Measurements from ENCODE around the gene AOPEP. TPM values are rescaled to one million over a fixed set of nuclear protein-coding genes. Genes with fewer than 3 reads are reported as not detected.

The AOPEP gene
- total and polyA plus RNA-seq, 8 donors = 73.9 to 407 (median 101) TPM

DNA sequence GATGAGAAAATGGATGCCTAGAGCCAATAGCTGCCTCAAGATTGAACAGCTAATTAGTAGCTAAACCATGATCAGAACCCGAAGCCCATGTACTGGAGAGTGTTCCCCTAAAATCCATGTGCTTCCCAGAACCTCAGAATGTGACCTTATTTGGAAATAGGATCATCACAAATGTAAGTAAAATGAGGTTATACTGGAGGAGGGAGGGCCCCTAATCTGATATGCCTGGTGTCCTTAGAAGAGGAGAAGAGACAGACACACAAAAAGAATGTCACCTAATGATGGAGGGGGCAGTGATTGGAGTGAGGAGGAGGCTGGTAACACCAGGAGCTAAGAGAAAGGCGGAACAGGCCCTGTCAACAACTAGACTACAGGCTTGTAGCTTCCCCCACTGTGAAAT lies 45.9 kb upstream of the AOPEP start:
- Histone ChIP-seq H3K9me3 (no peaks in the 10 kb centered on the region), H3K4me3 (no peak overlapping the region), H3K27me3 (no peaks in the 10 kb centered on the region), H3K4me1 (peaks cover 0 to 14% (median under 1%) of the 10 kb centered on the region in 4 donors), H3K27ac (peak overlapping the region in 1 of 5 donors; percentile 10), H3K36me3 (no peaks in the 10 kb centered on the region)
- WGBS, 5 donors = 60 to 68% (median 65%) methylated on average over 2 of the region's 2 CpGs
- TF ChIP-seq CTCF (IDR thresholded peaks at IDR 0.05) (no peak), EP300 (IDR thresholded peaks at IDR 0.05) (no peak), POLR2A (IDR thresholded peaks at IDR 0.05) (no peak), POLR2AphosphoS5 (IDR thresholded peaks at IDR 0.05) (no peak)
- no peak for DNase-seq
- intact Hi-C loops (cut with DNase I; ENCODE audit: low total_unique reads) = loop anchor here (5.0 to 10.0 kb wide), 2 partner anchors 94 to 442 kb away; no protein-coding TSS in a partner anchor

DNA sequence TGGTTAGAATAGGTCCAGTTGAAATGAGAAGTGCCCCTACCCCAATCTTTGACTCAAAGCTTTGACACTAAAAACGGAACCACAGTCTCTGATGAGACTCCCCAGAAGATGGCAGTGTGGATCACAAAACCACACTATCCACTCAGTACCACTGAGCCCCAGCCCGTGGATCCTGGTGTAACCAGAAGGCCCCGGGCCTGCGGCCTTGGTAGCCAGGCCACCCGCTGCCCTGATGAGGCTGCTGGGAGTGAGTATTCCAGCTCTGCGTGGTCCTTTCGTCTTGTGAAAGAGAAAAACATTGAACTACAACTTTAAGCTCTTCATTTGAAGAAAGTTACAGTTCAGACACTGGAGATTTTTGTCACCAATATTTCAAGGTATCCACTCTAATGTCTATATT lies 45.0 kb upstream of the AOPEP start:
- Histone ChIP-seq H3K9me3 (no peaks in the 10 kb centered on the region), H3K4me1 (peaks cover 0 to 11% (median 0%) of the 10 kb centered on the region in 4 donors), H3K27ac (peak overlapping the region in 4 of 5 donors; percentile 1 to 58 (median 10)), H3K36me3 (no peaks in the 10 kb centered on the region), H3K4me3 (no peak overlapping the region), H3K27me3 (no peaks in the 10 kb centered on the region)
- peak; percentile 80 to 91 for DNase-seq
- TF ChIP-seq POLR2A (IDR thresholded peaks at IDR 0.05) (no peak), CTCF (IDR thresholded peaks at IDR 0.05) (peak in 5 of 7 experiments; percentile 39 to 71 (median 68)), POLR2AphosphoS5 (IDR thresholded peaks at IDR 0.05) (peak in 1 of 3 donors; percentile 50), EP300 (IDR thresholded peaks at IDR 0.05) (no peak)
- WGBS, 5 donors = 5 to 24% (median 8%) methylated on average over 7 of the region's 7 CpGs
- intact Hi-C loops (cut with DNase I; ENCODE audit: low total_unique reads) = loop anchor here (5.0 to 10.0 kb wide), 2 partner anchors 93 to 441 kb away; no protein-coding TSS in a partner anchor

DNA sequence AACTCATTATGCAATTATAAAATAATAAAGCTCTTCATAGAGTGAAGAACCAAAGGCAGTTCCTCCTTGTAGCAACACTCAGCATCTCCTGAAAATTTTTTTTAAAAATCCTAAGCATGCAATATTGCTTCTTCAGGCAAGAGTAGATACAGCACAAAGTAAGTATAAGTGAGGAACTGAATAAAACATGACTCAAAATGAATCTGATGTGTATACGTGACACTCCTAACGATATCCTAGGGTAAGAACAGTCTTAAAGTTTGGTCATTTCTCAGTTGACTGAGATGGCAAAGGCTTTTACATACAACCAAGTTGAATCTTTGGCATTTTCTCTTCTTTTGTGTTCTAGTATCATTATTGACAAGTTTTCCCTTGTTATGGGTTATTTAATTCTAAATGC lies 41.1 kb upstream of the AOPEP start:
- 75 to 89% (median 86%) methylated on average over 2 of the region's 2 CpGs for WGBS, 5 donors
- intact Hi-C loops (cut with DNase I; ENCODE audit: low total_unique reads) = loop anchor here (10.0 kb wide), 1 partner anchor 89 kb away; no protein-coding TSS in a partner anchor

DNA sequence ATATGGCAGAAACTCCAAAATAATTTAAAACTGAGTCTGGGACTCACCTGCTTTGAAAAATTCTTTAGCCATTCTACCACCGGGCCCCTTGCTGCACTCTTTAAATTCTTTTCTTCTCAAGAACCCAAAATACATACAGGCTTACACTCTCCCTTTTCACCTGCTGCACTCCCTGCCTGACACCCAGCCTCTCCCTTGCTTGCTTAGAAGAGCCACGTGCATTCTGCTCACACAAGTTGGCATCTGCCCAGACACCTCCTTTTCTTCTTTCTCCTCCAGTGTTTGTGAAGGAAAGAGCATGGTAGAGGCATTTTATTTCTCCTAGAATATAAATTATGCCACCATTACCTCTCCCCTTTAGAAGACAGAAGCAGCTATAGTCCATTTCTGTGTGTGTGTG lies 39.0 kb upstream of the AOPEP start:
- WGBS, 5 donors = 58 to 69% (median 65%) methylated on average over 2 of the region's 2 CpGs
- no peaks in the 10 kb centered on the region for H3K9me3 ChIP-seq

More for the DNA sequence above, 41.1 kb upstream of the AOPEP start:
- no peaks in the 10 kb centered on the region for H3K9me3 ChIP-seq
- no peak overlapping the region for H3K27ac ChIP-seq
- DNase-seq = no peak
- no peak overlapping the region for H3K4me3 ChIP-seq
- H3K36me3 ChIP-seq = no peaks in the 10 kb centered on the region
- H3K4me1 ChIP-seq = peaks cover 0 to 11% (median 0%) of the 10 kb centered on the region in 4 donors
- H3K27me3 ChIP-seq = no peaks in the 10 kb centered on the region
- TF ChIP-seq POLR2A (IDR thresholded peaks at IDR 0.05) = no peak
- no peak for TF ChIP-seq EP300 (IDR thresholded peaks at IDR 0.05)
- no peak for TF ChIP-seq CTCF (IDR thresholded peaks at IDR 0.05)
- no peak for TF ChIP-seq POLR2AphosphoS5 (IDR thresholded peaks at IDR 0.05)

More for the DNA sequence above, 39.0 kb upstream of the AOPEP start:
- Histone ChIP-seq H3K27ac (no peak overlapping the region), H3K36me3 (no peaks in the 10 kb centered on the region), H3K27me3 (no peaks in the 10 kb centered on the region), H3K4me1 (no peaks in the 10 kb centered on the region), H3K4me3 (no peak overlapping the region)
- TF ChIP-seq EP300 (IDR thresholded peaks at IDR 0.05) (no peak), CTCF (IDR thresholded peaks at IDR 0.05) (no peak), POLR2A (IDR thresholded peaks at IDR 0.05) (no peak), POLR2AphosphoS5 (IDR thresholded peaks at IDR 0.05) (no peak)
- intact Hi-C loops (cut with DNase I; ENCODE audit: low total_unique reads) = loop anchor here (10.0 kb wide), 1 partner anchor 87 kb away; no protein-coding TSS in a partner anchor
- no peak for DNase-seq
